SJCRH30 (cell line): ENCODE measurements around the gene SART3. TPM values are rescaled to one million over a fixed set of nuclear protein-coding genes. Genes with fewer than 3 reads are reported as not detected.
"Not testable (repeated sequence)": the region's sequence is repeated elsewhere in the genome, so short reads cannot be mapped to it uniquely, and the experiment has no call there.

ENCODE experiments used
- DNase-seq, 2 experiments: peaks; one replicate each; pipeline ENCODE4 v3.0.0-alpha.2; 2015 to 2020
- H3K27ac ChIP-seq: fragments of 250-450 bp; sonication (Bioruptor Pico); 2 replicates; pipeline ENCODE4 v1.5.1; 2020; ENCODE audit warnings: mild to moderate bottlenecking, moderate library complexity
- H3K27me3 ChIP-seq: fragments of 250-450 bp; sonication (Bioruptor Pico); 2 replicates; pipeline ENCODE4 v1.5.1; 2020; ENCODE audit warnings: mild to moderate bottlenecking, moderate library complexity
- H3K36me3 ChIP-seq: fragments of 250-450 bp; sonication (Bioruptor Pico); 2 replicates; pipeline ENCODE4 v1.5.1; 2020; ENCODE audit warnings: mild to moderate bottlenecking, moderate library complexity
- H3K4me1 ChIP-seq: fragments of 250-450 bp; sonication (Bioruptor Pico); 2 replicates; pipeline ENCODE4 v1.5.1; 2020; ENCODE audit warnings: mild to moderate bottlenecking, moderate library complexity
- H3K4me3 ChIP-seq: fragments of 250-450 bp; sonication (Bioruptor Pico); 2 replicates; pipeline ENCODE4 v1.5.1; 2020; ENCODE audit warnings: mild to moderate bottlenecking, moderate library complexity
- H3K9me3 ChIP-seq: fragments of 250-450 bp; sonication (Bioruptor Pico); replicated peaks from 2 replicates; pipeline ENCODE4 v1.5.1; 2020; ENCODE audit warnings: mild to moderate bottlenecking, moderate library complexity
- total RNA-seq: library from RNA; depleted of rRNA; stranded (reverse); fragments of >200 nt; shearing (Covaris generic); gene quantifications from 2 replicates; pipeline ENCODE4 v1.2.3, GENCODE V29; 2014

Gene SART3
- total RNA-seq, 1 experiment from 2014 or later, result 101 TPM

GRCh38 chr12:108565146-108565545 is 4.2 kb upstream of the SART3 start:
- H3K36me3 ChIP-seq, result peaks cover 10% of the 10 kb centered on the region
- no peaks in the 10 kb centered on the region for H3K9me3 ChIP-seq
- peaks cover 48% of the 10 kb centered on the region for H3K4me1 ChIP-seq
- no peak overlapping the region for H3K27ac ChIP-seq
- H3K4me3 ChIP-seq, result no peak overlapping the region
- H3K27me3 ChIP-seq, result no peaks in the 10 kb centered on the region
- no peak for DNase-seq

GRCh38 chr12:108564724-108565123 is 3.8 kb upstream of the SART3 start:
- Histone ChIP-seq H3K36me3 (peaks cover 10% of the 10 kb centered on the region), H3K4me3 (no peak overlapping the region), H3K27me3 (no peaks in the 10 kb centered on the region), H3K9me3 (no peaks in the 10 kb centered on the region), H3K4me1 (peaks cover 44% of the 10 kb centered on the region), H3K27ac (no peak overlapping the region)
- DNase-seq, result no peak

DNA sequence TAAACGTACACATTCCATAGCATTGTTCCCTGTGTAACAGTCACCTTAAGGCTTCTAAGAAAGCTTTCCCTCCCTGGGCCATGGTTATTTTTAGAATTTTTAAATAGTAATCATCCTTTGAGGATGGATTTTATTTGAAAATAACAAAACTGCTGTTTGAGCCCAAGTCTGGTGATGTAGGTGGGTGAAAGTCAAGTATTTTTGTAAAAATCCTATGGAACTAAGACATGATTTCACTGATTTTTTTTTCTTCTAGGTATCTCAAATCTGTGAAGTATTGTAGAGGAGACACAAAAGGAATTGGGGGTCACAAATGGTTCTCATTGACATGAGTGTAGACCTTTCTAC is 2.8 kb upstream of the SART3 start:
- Histone ChIP-seq H3K4me3 (peak overlapping the region; percentile 76), H3K36me3 (peaks cover 10% of the 10 kb centered on the region), H3K27ac (no peak overlapping the region), H3K27me3 (no peaks in the 10 kb centered on the region), H3K9me3 (no peaks in the 10 kb centered on the region), H3K4me1 (peaks cover 34% of the 10 kb centered on the region)
- DNase-seq, result no peak

DNA sequence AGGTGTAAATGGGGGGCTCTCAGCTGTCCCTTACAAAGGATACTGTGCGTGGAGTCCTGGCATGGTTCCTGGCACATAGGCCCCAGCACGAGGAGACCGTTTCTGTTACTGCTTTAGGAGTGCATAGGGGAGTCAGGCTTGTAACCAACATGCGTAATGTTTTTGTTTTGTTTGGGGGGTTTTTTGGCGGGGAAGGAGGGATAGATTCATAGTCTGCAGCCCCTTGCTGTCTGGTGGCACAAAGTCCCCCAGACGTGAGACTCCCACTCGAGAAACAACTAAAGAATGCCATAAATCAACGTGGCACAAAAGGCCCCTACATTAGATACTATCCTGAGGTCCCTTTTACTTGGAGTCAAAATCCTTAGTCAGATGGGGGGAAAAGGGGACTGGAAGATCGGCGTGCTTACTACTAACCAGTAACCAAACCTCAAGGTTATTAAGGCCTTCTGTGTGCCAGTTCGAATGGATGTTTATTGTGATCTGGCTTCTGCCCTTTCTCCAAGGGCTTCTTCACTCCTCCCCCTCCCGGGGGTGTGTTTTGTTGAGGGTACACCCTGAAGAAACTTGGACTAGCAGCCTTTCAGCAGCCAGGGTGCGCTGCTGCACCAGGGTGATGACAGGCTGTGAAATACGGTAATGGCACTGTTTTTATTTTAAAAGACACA is 2.3 kb upstream of the SART3 start:
- peak; percentile 88 to 91 for DNase-seq
- H3K27ac ChIP-seq, result peak overlapping the region; percentile 52

GRCh38 chr12:108562348-108563135 is 1.6 kb upstream of the SART3 start, which contains the start of gene ISCU:
Gene ISCU (plus strand): TSS chr12:108562596. CDS start chr12:108562623, 27 bp downstream.
- peak within 1 kb of the TSS; percentile 76 for H3K4me3 ChIP-seq
- no peaks in the 10 kb centered on the region for H3K27me3 ChIP-seq
- peaks cover 5% of the 10 kb centered on the region for H3K36me3 ChIP-seq
- peak; percentile 97 to 98 for DNase-seq
- H3K4me1 ChIP-seq, result peaks cover 22% of the 10 kb centered on the region
- H3K9me3 ChIP-seq, result no peaks in the 10 kb centered on the region
- peak within 1 kb of the TSS; percentile 96 for H3K27ac ChIP-seq

More for the DNA sequence above, 2.3 kb upstream of the SART3 start:
- no peaks in the 10 kb centered on the region for H3K9me3 ChIP-seq
- H3K4me3 ChIP-seq, result peak overlapping the region; percentile 76
- peaks cover 10% of the 10 kb centered on the region for H3K36me3 ChIP-seq
- no peaks in the 10 kb centered on the region for H3K27me3 ChIP-seq
- H3K4me1 ChIP-seq, result peaks cover 29% of the 10 kb centered on the region

- H3K27me3 ChIP-seq, result no peaks in the 10 kb centered on the region
- H3K9me3 ChIP-seq, result no peaks in the 10 kb centered on the region
- H3K27ac ChIP-seq, result peak overlapping the region; percentile 96
- peaks cover 5% of the 10 kb centered on the region; the same call in 1 of the 2 replicates for H3K36me3 ChIP-seq
- DNase-seq, result no peak
- H3K4me3 ChIP-seq, result peak overlapping the region; percentile 76
- peaks cover 16% of the 10 kb centered on the region for H3K4me1 ChIP-seq
These were observed 927 bp upstream of the SART3 start for GRCh38 chr12:108561852-108562347.

- H3K4me1 ChIP-seq, result peaks cover 6% of the 10 kb centered on the region
These were observed 652 bp downstream of the SART3 start for GRCh38 chr12:108560321-108560721.

DNA sequence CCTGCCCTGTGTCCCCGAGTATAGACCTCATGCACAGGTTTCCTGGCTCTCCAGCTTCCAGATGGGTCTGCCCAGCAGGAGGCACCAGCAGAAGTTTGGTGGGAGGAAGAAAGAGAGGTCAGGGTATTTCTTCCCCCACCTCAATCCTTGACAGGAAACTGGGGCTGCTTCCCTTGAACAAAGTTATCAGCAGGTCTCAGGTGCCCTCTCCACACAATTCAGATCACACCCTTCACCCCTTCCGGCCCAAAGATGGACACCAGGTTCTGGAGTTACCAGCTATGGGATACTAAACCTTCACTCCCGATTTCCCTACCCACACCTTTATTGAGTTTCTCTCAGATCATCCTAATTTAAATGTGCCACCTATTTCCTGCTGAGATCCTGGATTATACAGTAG is 1.2 kb downstream of the SART3 start:
- peaks cover 5% of the 10 kb centered on the region; the same call in 1 of the 2 replicates for H3K4me1 ChIP-seq
- H3K36me3 ChIP-seq, result peaks cover 2% of the 10 kb centered on the region; the same call in 1 of the 2 replicates
- no peak overlapping the region for H3K27ac ChIP-seq
- DNase-seq, result no peak
- H3K4me3 ChIP-seq, result peak overlapping the region; percentile 76
- H3K27me3 ChIP-seq, result no peaks in the 10 kb centered on the region
- H3K9me3 ChIP-seq, result no peaks in the 10 kb centered on the region

More at GRCh38 chr12:108560321-108560721, 652 bp downstream of the SART3 start:
- H3K27me3 ChIP-seq, result no peaks in the 10 kb centered on the region
- H3K9me3 ChIP-seq, result no peaks in the 10 kb centered on the region
- H3K4me3 ChIP-seq, result peak overlapping the region; percentile 76
- DNase-seq, result no peak
- peak overlapping the region; percentile 96 for H3K27ac ChIP-seq
- peaks cover 5% of the 10 kb centered on the region; the same call in 1 of the 2 replicates for H3K36me3 ChIP-seq

GRCh38 chr12:108559007-108559655 is 1.8 kb downstream of the SART3 start:
- DNase-seq, result no peak
- Histone ChIP-seq H3K27me3 (no peaks in the 10 kb centered on the region), H3K36me3 (peaks cover 2% of the 10 kb centered on the region; the same call in 1 of the 2 replicates), H3K9me3 (no peaks in the 10 kb centered on the region), H3K4me3 (no peak overlapping the region), H3K27ac (no peak overlapping the region), H3K4me1 (peaks cover 5% of the 10 kb centered on the region; the same call in 1 of the 2 replicates)

GRCh38 chr12:108555383-108555782 is 5.6 kb downstream of the SART3 start:
- not testable (repeated sequence) for H3K4me1 ChIP-seq, H3K4me3 ChIP-seq, DNase-seq, H3K9me3 ChIP-seq, H3K27ac ChIP-seq, H3K27me3 ChIP-seq, H3K36me3 ChIP-seq

DNA sequence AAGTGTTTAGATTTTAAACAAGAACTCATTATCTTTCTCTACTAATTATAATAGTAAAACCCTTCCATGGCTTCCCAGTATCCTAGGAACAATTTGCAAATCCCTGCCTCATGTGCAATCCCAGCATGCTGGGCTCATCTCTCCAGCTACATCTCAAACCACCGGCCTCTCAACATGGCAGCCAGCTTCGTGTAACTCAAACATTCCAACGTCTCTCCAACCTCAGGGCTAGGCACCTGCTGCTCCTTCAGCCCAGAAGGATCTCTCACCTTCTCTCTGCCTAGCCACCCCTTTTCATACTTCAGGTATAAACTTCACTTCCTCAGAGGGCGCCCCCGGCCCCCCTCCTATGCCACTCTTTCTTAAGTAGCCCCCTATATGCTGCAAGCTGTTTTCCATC is 7.2 kb downstream of the SART3 start:
- Histone ChIP-seq H3K27ac (no peak overlapping the region), H3K36me3 (peaks cover 10% of the 10 kb centered on the region), H3K9me3 (no peaks in the 10 kb centered on the region), H3K4me1 (no peaks in the 10 kb centered on the region), H3K4me3 (no peak overlapping the region), H3K27me3 (no peaks in the 10 kb centered on the region)
- DNase-seq, result no peak

GRCh38 chr12:108551535-108551934 is 9.4 kb downstream of the SART3 start:
- H3K27me3 ChIP-seq, result no peaks in the 10 kb centered on the region
- no peak for DNase-seq
- no peak overlapping the region for H3K4me3 ChIP-seq
- H3K36me3 ChIP-seq, result peaks cover 32% of the 10 kb centered on the region
- H3K4me1 ChIP-seq, result no peaks in the 10 kb centered on the region
- H3K9me3 ChIP-seq, result no peaks in the 10 kb centered on the region
- no peak overlapping the region for H3K27ac ChIP-seq

DNA sequence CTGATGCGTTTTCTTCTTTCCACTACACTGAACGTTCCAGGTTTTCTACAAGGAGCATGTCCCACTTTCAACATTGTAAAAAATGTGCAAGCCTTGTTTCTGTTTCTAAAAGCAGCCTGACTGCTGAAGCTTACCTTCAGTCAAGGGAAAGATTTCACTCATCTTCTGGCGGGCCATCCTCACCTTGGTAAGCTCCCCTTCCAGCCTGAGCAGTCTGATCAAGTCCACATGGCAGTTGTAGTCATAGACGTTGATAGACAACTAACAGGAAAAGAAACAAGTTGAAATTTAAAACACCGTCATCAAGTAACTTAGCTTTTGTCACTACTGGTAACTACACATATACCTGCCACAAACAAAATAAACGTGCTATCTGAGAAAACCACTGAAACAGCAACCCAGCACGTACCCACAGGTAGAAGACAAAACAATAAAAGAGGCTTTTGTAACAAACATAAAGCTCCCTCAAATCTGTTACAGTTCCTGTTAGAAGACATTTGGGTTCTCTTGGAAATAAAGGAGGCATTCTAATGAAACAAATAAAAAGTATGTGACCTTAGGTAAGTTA is 11.9 kb downstream of the SART3 start:
- H3K27ac ChIP-seq, result no peak overlapping the region
- no peaks in the 10 kb centered on the region for H3K27me3 ChIP-seq
- no peak overlapping the region for H3K4me3 ChIP-seq
- no peak for DNase-seq
- no peaks in the 10 kb centered on the region for H3K9me3 ChIP-seq
- H3K36me3 ChIP-seq, result peaks cover 46% of the 10 kb centered on the region
- no peaks in the 10 kb centered on the region for H3K4me1 ChIP-seq

DNA sequence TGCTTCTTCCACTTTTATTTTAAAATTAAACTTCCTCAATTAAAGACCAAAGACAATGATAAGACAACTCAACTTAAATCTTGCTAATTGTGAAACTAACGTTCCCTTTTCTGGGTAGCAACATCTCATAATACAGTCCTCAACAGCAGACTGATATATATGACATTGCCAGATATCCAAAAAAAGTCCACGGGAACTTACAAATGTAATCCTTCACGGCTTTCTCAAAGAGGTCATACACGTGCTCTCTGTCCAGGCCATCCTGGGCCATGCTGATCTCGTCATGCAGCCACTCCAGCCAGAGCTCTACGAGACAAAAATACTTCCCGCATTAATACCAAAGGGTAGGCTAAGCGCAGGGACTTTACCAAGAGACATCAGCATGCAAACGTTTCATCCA is 13.3 kb downstream of the SART3 start:
- Histone ChIP-seq H3K4me3 (no peak overlapping the region), H3K9me3 (no peaks in the 10 kb centered on the region), H3K27me3 (no peaks in the 10 kb centered on the region), H3K4me1 (no peaks in the 10 kb centered on the region), H3K27ac (no peak overlapping the region), H3K36me3 (peaks cover 54% of the 10 kb centered on the region)
- DNase-seq, result no peak
